CD4-positive, alpha-beta T cell (primary cell): ENCODE data around the gene SORCS2. TPM values are rescaled to one million over a fixed set of nuclear protein-coding genes. Genes with fewer than 3 reads are reported as not detected.

Source experiments
- ATAC-seq: fragments of 200-7000 bp; cut with Tn5 transposase; one replicate; pipeline ENCODE4 v1.10.0; 2022; ENCODE audit warnings: mild to moderate bottlenecking; ENCODE audit not compliant: poor library complexity
- CTCF ChIA-PET: fragments of 350-600 bp; sonication (Branson Sonifier 250); formaldehyde crosslinking; loops from one replicate; lab custom pipeline; 2021; ENCODE audit warnings: antibody characterized with exemption, inconsistent platforms; lab: Charles Lee
- POLR2A ChIA-PET: fragments of 350-600 bp; sonication (Branson Sonifier 250); formaldehyde crosslinking; loops from one replicate; lab custom pipeline; 2021; ENCODE audit warnings: antibody characterized with exemption, inconsistent platforms; lab: Charles Lee
- DNase-seq, 14 experiments: peaks; one replicate each; pipeline ENCODE4 v3.0.0-alpha.2; 2013 to 2020; ENCODE audit warnings: mixed read lengths in 2 of 14
- H3K27ac ChIP-seq, 2 donors: one replicate each; pipeline versions ENCODE4 v1.5.1 to v1.7.0; 2013; ENCODE audit warnings: low read length in 2 of 2, low read depth in 1 of 2, mild to moderate bottlenecking in 1 of 2
- H3K27me3 ChIP-seq, 2 experiments: 1 replicate in 1 of 2; 2 replicates in 1 of 2; pipeline versions ENCODE4 v1.6.1 to v1.7.0; 2013; ENCODE audit warnings: low read length in 2 of 2, control low read depth in 1 of 2, mild to moderate bottlenecking in 1 of 2, moderate library complexity in 1 of 2; ENCODE audit not compliant: insufficient read depth in 2 of 2, control insufficient read depth in 1 of 2
- H3K36me3 ChIP-seq: one replicate; pipeline ENCODE4 v1.6.1; 2013; ENCODE audit warnings: low read length, control low read depth; ENCODE audit not compliant: insufficient read depth
- H3K4me1 ChIP-seq: one replicate; pipeline ENCODE4 v1.6.1; 2013; ENCODE audit warnings: low read length, control low read depth; ENCODE audit not compliant: insufficient read depth
- H3K4me3 ChIP-seq: one replicate; pipeline ENCODE4 v1.5.1; 2013; ENCODE audit warnings: mild to moderate bottlenecking, low read length, moderate library complexity
- H3K9me3 ChIP-seq, 2 experiments: 1 replicate in 1 of 2; 2 replicates in 1 of 2; pipeline versions ENCODE4 v1.6.1 to v1.7.0; 2013; ENCODE audit warnings: low read length in 2 of 2, mild to moderate bottlenecking in 2 of 2, control low read depth in 1 of 2, moderate library complexity in 1 of 2; ENCODE audit not compliant: control insufficient read depth in 1 of 2, insufficient read depth in 1 of 2
- H3K27ac Mint-ChIP-seq: one replicate; pipeline ENCODE4 v1.8.0; 2020; ENCODE audit warnings: mixed read lengths
- H3K27me3 Mint-ChIP-seq: one replicate; pipeline ENCODE4 v1.8.0; 2021; ENCODE audit warnings: mixed read lengths
- H3K36me3 Mint-ChIP-seq: one replicate; pipeline ENCODE4 v1.8.0; 2021; ENCODE audit warnings: low read depth, mixed read lengths
- H3K4me1 Mint-ChIP-seq: one replicate; pipeline ENCODE4 v1.8.0; 2021; ENCODE audit warnings: low read depth, mixed read lengths
- H3K4me3 Mint-ChIP-seq: one replicate; pipeline ENCODE4 v1.8.0; 2020; ENCODE audit warnings: mild to moderate bottlenecking, mixed read lengths
- H3K9me3 Mint-ChIP-seq: one replicate; pipeline ENCODE4 v1.8.0; 2020; ENCODE audit warnings: mixed read lengths
- intact Hi-C, 2 experiments: fragments of 100-400 bp; cut with DNase I in 1 of 2; cut with micrococcal nuclease in 1 of 2; formaldehyde crosslinking; loops; one replicate each; pipeline versions ENCODE4 v1.15.1 to v1.9.0; 2023 to 2025; cut with DNase I, micrococcal nuclease
- total RNA-seq, 174 experiments: library from RNA in 2 of 174; stranded (reverse) in 2 of 174; gene quantifications; one replicate each; pipeline ENCODE4 v1.2.3 and lab custom pipeline; 2021 to 2026
- TF ChIP-seq, protein P1 (sequence below): fragments of 200-600 bp; IDR thresholded peaks from one replicate; pipeline ENCODE4 v1.8.0; 2022; ENCODE audit warnings: antibody characterized with exemption, mild to moderate bottlenecking

The SORCS2 gene
- total RNA-seq, 2 experiments from 2014 or later = not detected

DNA sequence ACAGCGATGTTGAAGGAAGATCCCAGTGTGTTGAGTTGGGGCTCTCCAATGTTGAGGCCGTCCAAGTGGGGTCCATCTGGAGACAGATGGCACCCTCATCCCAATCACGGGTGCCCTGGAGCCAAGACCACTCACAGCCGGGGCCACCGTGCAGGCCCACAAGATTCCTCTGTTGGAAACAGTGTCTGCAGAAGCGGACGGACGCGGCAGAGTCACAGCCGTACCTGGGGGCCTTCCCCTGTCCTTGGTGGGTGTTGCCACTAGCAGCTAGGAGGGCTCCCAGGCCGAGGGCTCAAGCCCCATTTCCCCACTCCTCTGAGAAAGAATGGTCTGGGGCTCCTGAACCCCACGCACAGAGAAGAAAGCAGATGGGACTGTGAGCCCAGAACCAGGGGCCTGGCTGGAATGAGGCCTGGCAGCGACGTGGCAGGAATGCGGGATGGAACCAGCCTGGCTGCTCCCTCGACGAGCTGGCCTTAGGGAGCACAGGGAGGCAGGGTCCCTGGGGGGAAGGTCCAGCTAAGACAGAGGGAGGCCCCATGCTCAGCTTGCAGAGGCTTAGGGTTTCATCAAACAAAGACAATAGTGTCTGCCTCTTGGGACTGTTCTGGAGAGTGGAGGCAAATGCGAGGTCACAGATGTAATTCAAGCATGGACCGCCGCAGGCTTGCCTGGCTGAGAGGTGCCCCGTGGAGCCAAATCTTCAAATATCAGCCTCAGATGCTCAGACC lies 518.4 kb downstream of the SORCS2 start:
- Histone ChIP-seq H3K36me3 (no peaks in the 10 kb centered on the region), H3K9me3 (peaks cover 0 to 21% of the 10 kb centered on the region in 2 experiments), H3K4me1 (no peaks in the 10 kb centered on the region), H3K4me3 (no peak overlapping the region), H3K27ac (no peak overlapping the region), H3K27me3 (no peaks in the 10 kb centered on the region)
- CTCF ChIA-PET = no interaction called here
- Mint-ChIP-seq H3K36me3 (no peaks in the 10 kb centered on the region), H3K27ac (no peak overlapping the region), H3K27me3 (no peaks in the 10 kb centered on the region), H3K4me3 (no peak overlapping the region), H3K9me3 (peaks cover 3% of the 10 kb centered on the region), H3K4me1 (no peaks in the 10 kb centered on the region)
- POLR2A ChIA-PET = no interaction called here
- TF ChIP-seq, protein P1, sequence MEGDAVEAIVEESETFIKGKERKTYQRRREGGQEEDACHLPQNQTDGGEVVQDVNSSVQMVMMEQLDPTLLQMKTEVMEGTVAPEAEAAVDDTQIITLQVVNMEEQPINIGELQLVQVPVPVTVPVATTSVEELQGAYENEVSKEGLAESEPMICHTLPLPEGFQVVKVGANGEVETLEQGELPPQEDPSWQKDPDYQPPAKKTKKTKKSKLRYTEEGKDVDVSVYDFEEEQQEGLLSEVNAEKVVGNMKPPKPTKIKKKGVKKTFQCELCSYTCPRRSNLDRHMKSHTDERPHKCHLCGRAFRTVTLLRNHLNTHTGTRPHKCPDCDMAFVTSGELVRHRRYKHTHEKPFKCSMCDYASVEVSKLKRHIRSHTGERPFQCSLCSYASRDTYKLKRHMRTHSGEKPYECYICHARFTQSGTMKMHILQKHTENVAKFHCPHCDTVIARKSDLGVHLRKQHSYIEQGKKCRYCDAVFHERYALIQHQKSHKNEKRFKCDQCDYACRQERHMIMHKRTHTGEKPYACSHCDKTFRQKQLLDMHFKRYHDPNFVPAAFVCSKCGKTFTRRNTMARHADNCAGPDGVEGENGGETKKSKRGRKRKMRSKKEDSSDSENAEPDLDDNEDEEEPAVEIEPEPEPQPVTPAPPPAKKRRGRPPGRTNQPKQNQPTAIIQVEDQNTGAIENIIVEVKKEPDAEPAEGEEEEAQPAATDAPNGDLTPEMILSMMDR = no peak
- ATAC-seq (no peak), DNase-seq (no peak)
- intact Hi-C loops = no loop called here

GRCh38 chr4:7711307-7711963 lies 519.1 kb downstream of the SORCS2 start:
- Histone ChIP-seq H3K4me1 (no peaks in the 10 kb centered on the region), H3K27ac (no peak overlapping the region), H3K9me3 (peaks cover 0 to 19% of the 10 kb centered on the region in 2 experiments), H3K27me3 (no peaks in the 10 kb centered on the region), H3K36me3 (no peaks in the 10 kb centered on the region), H3K4me3 (no peak overlapping the region)
- TF ChIP-seq, protein P1 = no peak
- no peak overlapping the region for H3K27ac Mint-ChIP-seq
- ChIA-PET CTCF (no interaction called here), POLR2A (no interaction called here)
- no peaks in the 10 kb centered on the region for H3K4me1 Mint-ChIP-seq
- no peak for ATAC-seq
- H3K36me3 Mint-ChIP-seq = no peaks in the 10 kb centered on the region
- H3K9me3 Mint-ChIP-seq = peaks cover 3% of the 10 kb centered on the region
- no peak for DNase-seq
- H3K4me3 Mint-ChIP-seq = no peak overlapping the region
- intact Hi-C loops = no loop called here
- no peaks in the 10 kb centered on the region for H3K27me3 Mint-ChIP-seq

GRCh38 chr4:7712021-7712671 lies 519.8 kb downstream of the SORCS2 start:
- peaks cover 0 to 13% of the 10 kb centered on the region in 2 experiments for H3K9me3 ChIP-seq
- TF ChIP-seq, protein P1 = no peak
- Mint-ChIP-seq H3K4me3 (no peak overlapping the region), H3K9me3 (peaks cover 3% of the 10 kb centered on the region), H3K36me3 (no peaks in the 10 kb centered on the region), H3K27me3 (no peaks in the 10 kb centered on the region), H3K27ac (no peak overlapping the region), H3K4me1 (no peaks in the 10 kb centered on the region)
- DNase-seq (no peak), ATAC-seq (no peak)
- no peaks in the 10 kb centered on the region for H3K4me1 ChIP-seq
- intact Hi-C loops = no loop called here
- CTCF ChIA-PET = no interaction called here
- no peaks in the 10 kb centered on the region for H3K36me3 ChIP-seq
- H3K27ac ChIP-seq = no peak overlapping the region
- POLR2A ChIA-PET = no interaction called here
- H3K4me3 ChIP-seq = no peak overlapping the region
- peaks cover 0 to under 1% of the 10 kb centered on the region in 2 experiments for H3K27me3 ChIP-seq
